C4-2B (cell line): ENCODE measurements around the gene WWOX.

Source experiments
- CTCF ChIP-seq: fragments of 450-650 bp; conservative IDR thresholded peaks from 2 replicates; pipeline ENCODE4 v1.5.1; 2017; ENCODE audit warnings: mild to moderate bottlenecking
- ZFX ChIP-seq: fragments of 450-650 bp; IDR thresholded peaks from 2 replicates; pipeline ENCODE4 v1.6.1; 2017

DNA sequence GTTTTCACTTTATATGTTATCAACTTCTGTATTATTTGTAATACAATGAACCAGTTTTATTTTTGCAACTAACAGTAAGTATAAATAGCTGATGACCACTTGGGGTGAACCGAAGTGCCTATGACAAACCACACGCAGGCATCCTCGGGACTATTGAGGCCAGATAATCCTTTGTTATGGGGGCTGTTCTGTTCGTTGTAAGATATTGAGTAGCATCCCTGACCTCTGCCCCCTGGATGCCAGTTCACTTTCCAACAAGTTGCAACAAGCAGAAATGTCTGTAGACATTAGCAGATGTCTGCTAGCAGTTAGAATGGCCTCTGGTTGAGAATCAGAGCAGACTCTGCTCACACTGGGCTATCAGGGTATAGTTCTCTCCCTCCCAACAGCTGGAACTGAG lies 277.0 kb downstream of the WWOX start:
- no peak for TF ChIP-seq CTCF
- TF ChIP-seq ZFX = no peak
